ENCODE data around the gene KCND2. TPM values are rescaled to one million over a fixed set of nuclear protein-coding genes. Genes with fewer than 3 reads are reported as not detected.

The KCND2 gene
- total RNA-seq, 1 donor from 2014 or later, result not detected

- Mint-ChIP-seq H3K27me3 (ENCODE audit: low read depth) (peaks cover 30% of the 10 kb centered on the region), H3K9me3 (no peaks in the 10 kb centered on the region), H3K4me1 (ENCODE audit: low read depth) (peaks cover 11% of the 10 kb centered on the region), H3K36me3 (ENCODE audit: low read depth) (no peaks in the 10 kb centered on the region), H3K27ac (no peak overlapping the region), H3K4me3 (ENCODE audit: low read depth) (no peak overlapping the region)
- DNase-seq (ENCODE audit: low spot score), result no peak
- intact Hi-C loops (cut with micrococcal nuclease), result no loop called here
Measured at GRCh38 chr7:120274482-120274881, 1.5 kb downstream of the KCND2 start.

GRCh38 chr7:120274899-120275298 is 1.9 kb downstream of the KCND2 start:
- intact Hi-C loops (cut with micrococcal nuclease), result no loop called here
- Mint-ChIP-seq H3K9me3 (no peaks in the 10 kb centered on the region), H3K27ac (no peak overlapping the region), H3K4me1 (ENCODE audit: low read depth) (peaks cover 11% of the 10 kb centered on the region), H3K27me3 (ENCODE audit: low read depth) (peaks cover 30% of the 10 kb centered on the region), H3K4me3 (ENCODE audit: low read depth) (no peak overlapping the region), H3K36me3 (ENCODE audit: low read depth) (no peaks in the 10 kb centered on the region)
- DNase-seq (ENCODE audit: low spot score), result no peak

GRCh38 chr7:120276720-120277119 is 3.7 kb downstream of the KCND2 start:
- Mint-ChIP-seq H3K27me3 (ENCODE audit: low read depth) (peaks cover 30% of the 10 kb centered on the region), H3K27ac (no peak overlapping the region), H3K36me3 (ENCODE audit: low read depth) (no peaks in the 10 kb centered on the region), H3K9me3 (no peaks in the 10 kb centered on the region), H3K4me1 (ENCODE audit: low read depth) (peaks cover 11% of the 10 kb centered on the region), H3K4me3 (ENCODE audit: low read depth) (no peak overlapping the region)
- intact Hi-C loops (cut with micrococcal nuclease), result no loop called here
- no peak for DNase-seq (ENCODE audit: low spot score)

GRCh38 chr7:120278773-120279172 is 5.8 kb downstream of the KCND2 start:
- H3K27ac Mint-ChIP-seq, result no peak overlapping the region
- peaks cover 13% of the 10 kb centered on the region for H3K27me3 Mint-ChIP-seq (ENCODE audit: low read depth)
- intact Hi-C loops (cut with micrococcal nuclease), result no loop called here
- DNase-seq (ENCODE audit: low spot score), result no peak
- no peaks in the 10 kb centered on the region for H3K9me3 Mint-ChIP-seq
- H3K4me1 Mint-ChIP-seq (ENCODE audit: low read depth), result no peaks in the 10 kb centered on the region
- no peak overlapping the region for H3K4me3 Mint-ChIP-seq (ENCODE audit: low read depth)
- H3K36me3 Mint-ChIP-seq (ENCODE audit: low read depth), result no peaks in the 10 kb centered on the region

GRCh38 chr7:120280743-120281142 is 7.8 kb downstream of the KCND2 start:
- Mint-ChIP-seq H3K36me3 (ENCODE audit: low read depth) (no peaks in the 10 kb centered on the region), H3K9me3 (no peaks in the 10 kb centered on the region), H3K27me3 (ENCODE audit: low read depth) (no peaks in the 10 kb centered on the region), H3K27ac (no peak overlapping the region), H3K4me1 (ENCODE audit: low read depth) (no peaks in the 10 kb centered on the region), H3K4me3 (ENCODE audit: low read depth) (no peak overlapping the region)
- intact Hi-C loops (cut with micrococcal nuclease), result no loop called here
- no peak for DNase-seq (ENCODE audit: low spot score)

GRCh38 chr7:120293027-120293426 is 20.1 kb downstream of the KCND2 start:
- no peak overlapping the region for H3K4me3 Mint-ChIP-seq (ENCODE audit: low read depth)
- intact Hi-C loops (cut with micrococcal nuclease), result no loop called here
- H3K27ac Mint-ChIP-seq, result no peak overlapping the region
- no peaks in the 10 kb centered on the region for H3K27me3 Mint-ChIP-seq (ENCODE audit: low read depth)
- H3K9me3 Mint-ChIP-seq, result no peaks in the 10 kb centered on the region
- no peaks in the 10 kb centered on the region for H3K4me1 Mint-ChIP-seq (ENCODE audit: low read depth)
- H3K36me3 Mint-ChIP-seq (ENCODE audit: low read depth), result no peaks in the 10 kb centered on the region
- no peak for DNase-seq (ENCODE audit: low spot score)

- no peak for DNase-seq (ENCODE audit: low spot score)
- Mint-ChIP-seq H3K4me1 (ENCODE audit: low read depth) (no peaks in the 10 kb centered on the region), H3K27me3 (ENCODE audit: low read depth) (no peaks in the 10 kb centered on the region), H3K4me3 (ENCODE audit: low read depth) (no peak overlapping the region), H3K9me3 (no peaks in the 10 kb centered on the region), H3K27ac (no peak overlapping the region), H3K36me3 (ENCODE audit: low read depth) (no peaks in the 10 kb centered on the region)
- intact Hi-C loops (cut with micrococcal nuclease), result no loop called here
Measured at GRCh38 chr7:120302190-120302589, 29.2 kb downstream of the KCND2 start.

- H3K4me3 Mint-ChIP-seq (ENCODE audit: low read depth), result no peak overlapping the region
- no peaks in the 10 kb centered on the region for H3K4me1 Mint-ChIP-seq (ENCODE audit: low read depth)
- intact Hi-C loops (cut with micrococcal nuclease), result no loop called here
- H3K27me3 Mint-ChIP-seq (ENCODE audit: low read depth), result no peaks in the 10 kb centered on the region
- H3K27ac Mint-ChIP-seq, result no peak overlapping the region
- H3K9me3 Mint-ChIP-seq, result no peaks in the 10 kb centered on the region
- no peak for DNase-seq (ENCODE audit: low spot score)
- H3K36me3 Mint-ChIP-seq (ENCODE audit: low read depth), result no peaks in the 10 kb centered on the region
Measured at GRCh38 chr7:120303105-120303504, 30.1 kb downstream of the KCND2 start.

GRCh38 chr7:120304674-120305073 is 31.7 kb downstream of the KCND2 start:
- no peak overlapping the region for H3K4me3 Mint-ChIP-seq (ENCODE audit: low read depth)
- no peak overlapping the region for H3K27ac Mint-ChIP-seq
- H3K27me3 Mint-ChIP-seq (ENCODE audit: low read depth), result no peaks in the 10 kb centered on the region
- DNase-seq (ENCODE audit: low spot score), result no peak
- no peaks in the 10 kb centered on the region for H3K36me3 Mint-ChIP-seq (ENCODE audit: low read depth)
- intact Hi-C loops (cut with micrococcal nuclease), result no loop called here
- H3K9me3 Mint-ChIP-seq, result no peaks in the 10 kb centered on the region
- H3K4me1 Mint-ChIP-seq (ENCODE audit: low read depth), result no peaks in the 10 kb centered on the region

GRCh38 chr7:120307991-120308545 is 35.1 kb downstream of the KCND2 start:
- Mint-ChIP-seq H3K27ac (no peak overlapping the region), H3K4me3 (ENCODE audit: low read depth) (no peak overlapping the region), H3K9me3 (no peaks in the 10 kb centered on the region), H3K27me3 (ENCODE audit: low read depth) (no peaks in the 10 kb centered on the region), H3K36me3 (ENCODE audit: low read depth) (no peaks in the 10 kb centered on the region), H3K4me1 (ENCODE audit: low read depth) (no peaks in the 10 kb centered on the region)
- no peak for DNase-seq (ENCODE audit: low spot score)
- intact Hi-C loops (cut with micrococcal nuclease), result no loop called here

- intact Hi-C loops (cut with micrococcal nuclease), result no loop called here
- Mint-ChIP-seq H3K9me3 (no peaks in the 10 kb centered on the region), H3K36me3 (ENCODE audit: low read depth) (no peaks in the 10 kb centered on the region), H3K27ac (no peak overlapping the region), H3K27me3 (ENCODE audit: low read depth) (no peaks in the 10 kb centered on the region), H3K4me1 (ENCODE audit: low read depth) (no peaks in the 10 kb centered on the region), H3K4me3 (ENCODE audit: low read depth) (no peak overlapping the region)
- no peak for DNase-seq (ENCODE audit: low spot score)
Measured at GRCh38 chr7:120311028-120311788, 38.2 kb downstream of the KCND2 start.

GRCh38 chr7:120320218-120320961 is 47.4 kb downstream of the KCND2 start:
- no peak for DNase-seq (ENCODE audit: low spot score)
- intact Hi-C loops (cut with micrococcal nuclease), result no loop called here
- Mint-ChIP-seq H3K27ac (no peak overlapping the region), H3K27me3 (ENCODE audit: low read depth) (no peaks in the 10 kb centered on the region), H3K4me3 (ENCODE audit: low read depth) (no peak overlapping the region), H3K9me3 (no peaks in the 10 kb centered on the region), H3K4me1 (ENCODE audit: low read depth) (no peaks in the 10 kb centered on the region), H3K36me3 (ENCODE audit: low read depth) (no peaks in the 10 kb centered on the region)

- DNase-seq (ENCODE audit: low spot score), result no peak
- Mint-ChIP-seq H3K4me1 (ENCODE audit: low read depth) (no peaks in the 10 kb centered on the region), H3K36me3 (ENCODE audit: low read depth) (no peaks in the 10 kb centered on the region), H3K27me3 (ENCODE audit: low read depth) (no peaks in the 10 kb centered on the region), H3K9me3 (no peaks in the 10 kb centered on the region), H3K4me3 (ENCODE audit: low read depth) (no peak overlapping the region), H3K27ac (no peak overlapping the region)
- intact Hi-C loops (cut with micrococcal nuclease), result no loop called here
Measured at GRCh38 chr7:120327054-120327453, 54.1 kb downstream of the KCND2 start.
